Measurements from ENCODE around the gene TOLLIP. TPM values are rescaled to one million over a fixed set of nuclear protein-coding genes. Genes with fewer than 3 reads are reported as not detected.

TOLLIP gene
- total RNA-seq, 1 experiment from 2014 or later: 32.3 TPM

GRCh38 chr11:1228101-1228821, 81.2 kb downstream of the TOLLIP start:
- POLR2A ChIA-PET: no interaction called here
- ATAC-seq (no peak), DNase-seq (ENCODE audit: low spot score) (no peak)
- Mint-ChIP-seq H3K4me1 (peaks cover 3% of the 10 kb centered on the region), H3K36me3 (no peaks in the 10 kb centered on the region), H3K27ac (no peak overlapping the region), H3K9me3 (no peaks in the 10 kb centered on the region), H3K4me3 (no peak overlapping the region), H3K27me3 (ENCODE audit: low read depth) (no peaks in the 10 kb centered on the region)
- no peak for TF ChIP-seq MAX (CRISPR knock-in tag; IDR thresholded peaks at IDR 0.05)
- TF ChIP-seq ELF4 (CRISPR knock-in tag; IDR thresholded peaks at IDR 0.05; ENCODE audit: low read depth): no peak
- TF ChIP-seq E2F1 (CRISPR knock-in tag; IDR thresholded peaks at IDR 0.05): no peak
- no peak for TF ChIP-seq TEAD1 (CRISPR knock-in tag; IDR thresholded peaks at IDR 0.05)
- TF ChIP-seq SMAD3 (CRISPR knock-in tag; IDR thresholded peaks at IDR 0.05; ENCODE audit: borderline replicate concordance): no peak
- TF ChIP-seq FOXK1 (CRISPR knock-in tag; IDR thresholded peaks at IDR 0.05): no peak
- no peak for TF ChIP-seq ETV6 (CRISPR knock-in tag; IDR thresholded peaks at IDR 0.05)
- TF ChIP-seq SP1 (CRISPR knock-in tag; conservative IDR thresholded peaks at IDR 0.05): no peak
- no peak for TF ChIP-seq PRDM15 (CRISPR knock-in tag; IDR thresholded peaks at IDR 0.05)
- TF ChIP-seq, protein P1, sequence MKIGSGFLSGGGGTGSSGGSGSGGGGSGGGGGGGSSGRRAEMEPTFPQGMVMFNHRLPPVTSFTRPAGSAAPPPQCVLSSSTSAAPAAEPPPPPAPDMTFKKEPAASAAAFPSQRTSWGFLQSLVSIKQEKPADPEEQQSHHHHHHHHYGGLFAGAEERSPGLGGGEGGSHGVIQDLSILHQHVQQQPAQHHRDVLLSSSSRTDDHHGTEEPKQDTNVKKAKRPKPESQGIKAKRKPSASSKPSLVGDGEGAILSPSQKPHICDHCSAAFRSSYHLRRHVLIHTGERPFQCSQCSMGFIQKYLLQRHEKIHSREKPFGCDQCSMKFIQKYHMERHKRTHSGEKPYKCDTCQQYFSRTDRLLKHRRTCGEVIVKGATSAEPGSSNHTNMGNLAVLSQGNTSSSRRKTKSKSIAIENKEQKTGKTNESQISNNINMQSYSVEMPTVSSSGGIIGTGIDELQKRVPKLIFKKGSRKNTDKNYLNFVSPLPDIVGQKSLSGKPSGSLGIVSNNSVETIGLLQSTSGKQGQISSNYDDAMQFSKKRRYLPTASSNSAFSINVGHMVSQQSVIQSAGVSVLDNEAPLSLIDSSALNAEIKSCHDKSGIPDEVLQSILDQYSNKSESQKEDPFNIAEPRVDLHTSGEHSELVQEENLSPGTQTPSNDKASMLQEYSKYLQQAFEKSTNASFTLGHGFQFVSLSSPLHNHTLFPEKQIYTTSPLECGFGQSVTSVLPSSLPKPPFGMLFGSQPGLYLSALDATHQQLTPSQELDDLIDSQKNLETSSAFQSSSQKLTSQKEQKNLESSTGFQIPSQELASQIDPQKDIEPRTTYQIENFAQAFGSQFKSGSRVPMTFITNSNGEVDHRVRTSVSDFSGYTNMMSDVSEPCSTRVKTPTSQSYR (CRISPR knock-in tag; IDR thresholded peaks at IDR 0.05): no peak
- no peak for TF ChIP-seq GABPB1 (CRISPR knock-in tag; IDR thresholded peaks at IDR 0.05)
- CTCF ChIA-PET: interaction anchor here (1.6 kb wide), 2 partner anchors 142 to 174 kb away, joined by 4 read pairs; no protein-coding TSS in a partner anchor

DNA sequence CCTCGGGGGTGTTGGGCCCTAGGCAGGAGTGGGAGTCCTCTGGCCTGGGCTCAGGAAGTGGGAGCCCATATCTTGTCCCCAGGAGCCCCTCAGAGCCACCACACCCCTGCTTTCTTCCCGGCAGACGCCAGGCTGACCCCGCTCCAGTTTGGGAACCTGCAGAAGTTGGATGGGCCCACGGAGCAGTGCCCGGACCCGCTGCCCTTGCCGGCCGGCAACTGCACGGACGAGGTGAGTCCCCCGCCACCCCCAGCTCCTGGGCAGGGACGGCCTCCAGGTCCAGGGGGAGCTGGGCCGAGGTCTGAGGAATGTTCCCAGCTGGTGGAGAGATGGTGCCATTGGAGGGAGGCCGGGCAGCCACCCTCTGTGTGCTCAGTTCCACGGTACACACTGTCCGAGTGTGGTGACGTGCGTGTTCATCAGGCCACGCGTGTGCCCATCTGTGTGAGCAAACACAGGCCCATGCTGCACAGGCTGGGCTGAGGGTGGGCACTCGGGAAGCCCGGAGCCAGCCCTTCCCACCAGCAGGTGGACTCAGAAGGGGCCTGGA, 81.8 kb downstream of the TOLLIP start:
- peaks cover 3% of the 10 kb centered on the region for H3K4me1 Mint-ChIP-seq
- ATAC-seq (no peak), DNase-seq (ENCODE audit: low spot score) (no peak)
- ChIA-PET POLR2A (no interaction called here), CTCF (interaction anchor here (0.9 to 1.6 kb wide), 9 partner anchors 25 to 286 kb away, joined by 3 to 4 read pairs (median 4); no protein-coding TSS in a partner anchor)
- H3K27ac Mint-ChIP-seq: no peak overlapping the region
- H3K27me3 Mint-ChIP-seq (ENCODE audit: low read depth): no peaks in the 10 kb centered on the region
- no peaks in the 10 kb centered on the region for H3K9me3 Mint-ChIP-seq
- no peak overlapping the region for H3K4me3 Mint-ChIP-seq
- no peaks in the 10 kb centered on the region for H3K36me3 Mint-ChIP-seq
- TF ChIP-seq ZNF512 (CRISPR knock-in tag; IDR thresholded peaks at IDR 0.05; ENCODE audit: borderline replicate concordance): no peak
- TF ChIP-seq NR3C1 (CRISPR knock-in tag; conservative IDR thresholded peaks at IDR 0.05; ENCODE audit: low read depth): no peak
- TF ChIP-seq SP1 (CRISPR knock-in tag; conservative IDR thresholded peaks at IDR 0.05): no peak
- no peak for TF ChIP-seq ATF6 (CRISPR knock-in tag; IDR thresholded peaks at IDR 0.05)
- no peak for TF ChIP-seq FOXJ3 (CRISPR knock-in tag; IDR thresholded peaks at IDR 0.05; ENCODE audit: borderline replicate concordance)
- no peak for TF ChIP-seq ZMAT4 (CRISPR knock-in tag; IDR thresholded peaks at IDR 0.05)
- TF ChIP-seq, protein P2, sequence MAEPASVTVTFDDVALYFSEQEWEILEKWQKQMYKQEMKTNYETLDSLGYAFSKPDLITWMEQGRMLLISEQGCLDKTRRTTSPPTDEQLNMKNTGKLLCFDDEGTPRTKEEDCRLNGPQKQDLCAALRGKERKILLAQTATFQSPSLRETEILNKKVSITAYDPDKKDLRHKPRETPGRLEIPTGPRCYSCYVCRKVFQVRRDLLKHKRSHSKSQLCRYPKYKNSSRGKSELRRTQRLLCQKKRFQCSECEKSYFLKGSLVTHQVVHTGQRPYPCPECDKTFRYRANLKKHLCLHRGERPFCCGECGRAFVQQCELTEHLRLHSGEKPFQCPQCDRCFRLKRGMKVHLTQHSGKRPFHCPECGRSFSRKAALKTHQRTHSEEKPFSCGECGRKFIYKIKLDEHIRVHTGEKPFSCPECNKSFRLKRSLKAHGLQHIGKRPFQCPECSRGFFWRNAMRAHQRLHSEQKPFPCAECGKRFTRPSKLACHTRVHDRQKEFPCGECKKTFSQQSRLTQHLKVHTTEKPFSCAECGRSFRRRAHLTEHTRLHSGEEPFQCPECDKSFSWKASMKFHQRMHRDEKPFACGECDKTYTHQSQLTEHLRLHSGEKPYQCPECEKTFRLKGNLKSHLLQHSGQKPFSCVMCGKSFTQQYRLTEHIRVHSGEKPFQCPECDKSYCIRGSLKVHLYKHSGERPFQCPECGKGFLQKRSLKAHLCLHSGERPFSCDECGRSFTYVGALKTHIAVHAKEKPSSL (CRISPR knock-in tag; conservative IDR thresholded peaks at IDR 0.05): no peak
- TF ChIP-seq ESRRA (CRISPR knock-in tag; IDR thresholded peaks at IDR 0.05; ENCODE audit: borderline replicate concordance): no peak
- TF ChIP-seq RORB (CRISPR knock-in tag; IDR thresholded peaks at IDR 0.05): no peak
- TF ChIP-seq ELF4 (CRISPR knock-in tag; IDR thresholded peaks at IDR 0.05; ENCODE audit: low read depth): no peak

Measured in WTC11 (cell line).